ENCODE results near the gene PI4KB.

GRCh38 chr1:151266315-151266714 lies 60.9 kb downstream of the PI4KB start:
- TF ChIP-seq POLR2AphosphoS5 (IDR thresholded peaks at IDR 0.05) (no peak), POLR2A (IDR thresholded peaks at IDR 0.05; ENCODE audit: low read depth) (no peak)
